ENCODE measurements around the gene TSPOAP1. TPM values are rescaled to one million over a fixed set of nuclear protein-coding genes. Genes with fewer than 3 reads are reported as not detected.
A peak's percentile ranks its signal among the peaks of the same experiment; 100 is the strongest.

The TSPOAP1 gene
- total and polyA plus RNA-seq, 2 of the 13 experiments (the other 11 are each of a cell fraction or from before 2014, with no cell fraction given), result not detected

DNA sequence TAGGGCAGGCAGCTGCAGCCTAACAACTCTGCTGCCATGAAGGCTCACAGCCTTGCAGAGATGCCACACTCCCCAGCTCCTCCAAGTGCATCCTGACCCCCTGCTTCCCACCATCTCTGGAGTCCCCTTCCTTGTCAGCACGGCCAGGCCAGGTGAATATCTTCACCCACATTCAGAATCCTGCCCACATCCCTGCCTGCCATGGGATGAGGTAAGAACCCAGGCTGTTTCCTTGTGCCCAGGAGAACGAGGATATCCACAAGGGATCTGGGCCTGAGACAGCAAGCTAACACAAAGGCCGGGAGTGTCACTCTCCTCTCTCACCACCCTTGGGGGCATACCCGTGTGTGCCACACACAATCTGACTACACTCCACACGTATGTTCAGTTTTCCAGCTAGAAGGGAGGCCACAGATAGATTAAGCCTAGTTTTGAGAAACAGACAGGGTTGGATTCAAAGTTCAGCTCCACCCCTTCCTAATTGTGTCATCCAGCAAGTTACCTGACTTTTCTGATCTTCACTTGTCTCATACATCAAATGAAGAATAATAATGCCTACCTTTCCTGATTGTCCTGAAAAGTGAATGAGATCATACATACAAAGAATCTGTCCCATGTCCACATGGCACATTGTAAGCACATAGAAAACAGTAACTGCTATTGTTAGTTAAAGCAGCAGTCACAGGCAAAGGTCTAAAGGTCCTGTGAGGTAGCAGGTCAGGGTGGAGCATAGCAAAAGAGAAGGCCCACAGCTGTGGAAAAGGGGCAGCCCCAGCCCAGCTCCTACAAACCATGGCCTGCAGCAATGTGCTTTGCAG, 40.8 kb upstream of the TSPOAP1 start (continued):
- TF ChIP-seq FOXK1 (CRISPR knock-in tag; IDR thresholded peaks at IDR 0.05; ENCODE audit: borderline replicate concordance, low read depth), result peak; percentile 45; the same call in 1 of the 2 replicates
- no peak for TF ChIP-seq TAF15 (IDR thresholded peaks at IDR 0.05; ENCODE audit: low read depth, low read length, poor library complexity, severe bottlenecking)
- no peak for TF ChIP-seq KDM1A (CRISPR knock-in tag; IDR thresholded peaks at IDR 0.05)
- TF ChIP-seq ZSCAN9 (CRISPR knock-in tag; IDR thresholded peaks at IDR 0.05; ENCODE audit: borderline replicate concordance), result no peak
- no peak for TF ChIP-seq ZMYM2 (CRISPR knock-in tag; IDR thresholded peaks at IDR 0.05)
- TF ChIP-seq ZNF619 (CRISPR knock-in tag; IDR thresholded peaks at IDR 0.05), result no peak
- TF ChIP-seq TRAFD1 (CRISPR knock-in tag; IDR thresholded peaks at IDR 0.05; ENCODE audit: borderline replicate concordance), result no peak
- no peak for TF ChIP-seq ZNF432 (CRISPR knock-in tag; IDR thresholded peaks at IDR 0.05; ENCODE audit: borderline replicate concordance)
- TF ChIP-seq BCLAF1 (IDR thresholded peaks at IDR 0.05), result no peak
- TF ChIP-seq ZIK1 (CRISPR knock-in tag; IDR thresholded peaks at IDR 0.05; ENCODE audit: borderline replicate concordance, low read depth), result 0 out of 2 replicates have a peak, but pooled peaks have one; percentile 16
- no peak for TF ChIP-seq ZMYM4 (CRISPR knock-in tag; IDR thresholded peaks at IDR 0.05)
- TF ChIP-seq RFXANK (CRISPR knock-in tag; IDR thresholded peaks at IDR 0.05), result no peak
- TF ChIP-seq HNRNPUL1 (IDR thresholded peaks at IDR 0.05; ENCODE audit: low read depth, low read length), result no peak
- TF ChIP-seq HNF4A (CRISPR knock-in tag; IDR thresholded peaks at IDR 0.05), result peak; percentile 91
- no peak for TF ChIP-seq RBFOX2 (IDR thresholded peaks at IDR 0.05; ENCODE audit: low read depth, low read length)
- TF ChIP-seq, protein P1, sequence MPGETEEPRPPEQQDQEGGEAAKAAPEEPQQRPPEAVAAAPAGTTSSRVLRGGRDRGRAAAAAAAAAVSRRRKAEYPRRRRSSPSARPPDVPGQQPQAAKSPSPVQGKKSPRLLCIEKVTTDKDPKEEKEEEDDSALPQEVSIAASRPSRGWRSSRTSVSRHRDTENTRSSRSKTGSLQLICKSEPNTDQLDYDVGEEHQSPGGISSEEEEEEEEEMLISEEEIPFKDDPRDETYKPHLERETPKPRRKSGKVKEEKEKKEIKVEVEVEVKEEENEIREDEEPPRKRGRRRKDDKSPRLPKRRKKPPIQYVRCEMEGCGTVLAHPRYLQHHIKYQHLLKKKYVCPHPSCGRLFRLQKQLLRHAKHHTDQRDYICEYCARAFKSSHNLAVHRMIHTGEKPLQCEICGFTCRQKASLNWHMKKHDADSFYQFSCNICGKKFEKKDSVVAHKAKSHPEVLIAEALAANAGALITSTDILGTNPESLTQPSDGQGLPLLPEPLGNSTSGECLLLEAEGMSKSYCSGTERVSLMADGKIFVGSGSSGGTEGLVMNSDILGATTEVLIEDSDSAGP (CRISPR knock-in tag; IDR thresholded peaks at IDR 0.05; ENCODE audit: borderline replicate concordance), result no peak
- TF ChIP-seq ZNF18 (CRISPR knock-in tag; IDR thresholded peaks at IDR 0.05; ENCODE audit: insufficient replicate concordance), result peak; percentile 38
- TF ChIP-seq ZNF660 (CRISPR knock-in tag; IDR thresholded peaks at IDR 0.05; ENCODE audit: borderline replicate concordance, low read depth), result no peak
- TF ChIP-seq ATF7-NPFF (CRISPR knock-in tag; IDR thresholded peaks at IDR 0.05; ENCODE audit: low read depth), result no peak

All from HepG2 (cell line).